ENCODE data around the gene DNAJB8. TPM values are rescaled to one million over a fixed set of nuclear protein-coding genes. Genes with fewer than 3 reads are reported as not detected.

Gene DNAJB8
- total and polyA plus RNA-seq, 9 of the 15 experiments (the other 6 are each of a cell fraction or from before 2014, with no cell fraction given): not detected

GRCh38 chr3:128432971-128433836 lies 33.5 kb downstream of the DNAJB8 start (continued):
- TF ChIP-seq ZBTB33 (CRISPR knock-in tag; IDR thresholded peaks at IDR 0.05): peak; percentile 58; the same call in 1 of the 2 replicates
- no peak for TF ChIP-seq HNRNPH1 (optimal IDR thresholded peaks at IDR 0.05; ENCODE audit: low read depth, low read length)
- TF ChIP-seq VEZF1 (CRISPR knock-in tag; IDR thresholded peaks at IDR 0.05): peak; percentile 40; the same call in 1 of the 2 replicates
- TF ChIP-seq TAF7 (tag; IDR thresholded peaks at IDR 0.05): no peak
- no peak for TF ChIP-seq SRF (CRISPR knock-in tag; IDR thresholded peaks at IDR 0.05)
- TF ChIP-seq CXXC5 (CRISPR knock-in tag; IDR thresholded peaks at IDR 0.05): peak; percentile 30
- no peak for TF ChIP-seq HOXB6 (CRISPR knock-in tag; IDR thresholded peaks at IDR 0.05; ENCODE audit: borderline replicate concordance)
- no peak for TF ChIP-seq JUN (IDR thresholded peaks at IDR 0.05; ENCODE audit: borderline replicate concordance, low read depth, low read length)
- TF ChIP-seq JUN (CRISPR knock-in tag; IDR thresholded peaks at IDR 0.05; ENCODE audit: borderline replicate concordance): no peak
- TF ChIP-seq FOXM1 (IDR thresholded peaks at IDR 0.05; ENCODE audit: low read depth): no peak
- TF ChIP-seq FOXM1 (CRISPR knock-in tag; IDR thresholded peaks at IDR 0.05; ENCODE audit: low read depth): no peak
- TF ChIP-seq ZNF282 (CRISPR knock-in tag; IDR thresholded peaks at IDR 0.05): no peak
- TF ChIP-seq SFPQ (IDR thresholded peaks at IDR 0.05; ENCODE audit: low read depth, low read length): no peak
- TF ChIP-seq COPS2 (conservative IDR thresholded peaks at IDR 0.05): no peak
- peak in 1 of 3 experiments; percentile 15; a peak in 2 of 6 replicates for TF ChIP-seq CTCF (IDR thresholded peaks at IDR 0.05 in 2 of 3, conservative IDR thresholded peaks at IDR 0.05 in 1 of 3; ENCODE audit: insufficient read depth in 2 of 3, low read depth in 1 of 3, low read length in 3 of 3)
- no peak for TF ChIP-seq CHD4 (IDR thresholded peaks at IDR 0.05; ENCODE audit: insufficient read depth, insufficient replicate concordance, low read depth, low read length, poor library complexity, severe bottlenecking)

Measured in K562 (cell line).